Activated CD8-positive, alpha-beta memory T cell treated with anti-CD3 and anti-CD28 coated beads for 4 hours (primary cell): ENCODE measurements around the gene BLVRA.
"Not testable (repeated sequence)": the region's sequence is repeated elsewhere in the genome, so short reads cannot be mapped to it uniquely, and the experiment has no call there.

Source experiments
- DNase-seq, 2 donors: peaks; one replicate each; pipeline ENCODE4 v3.0.0-alpha.2; 2020; ENCODE audit warnings: low read depth in 2 of 2

BLVRA gene

DNA sequence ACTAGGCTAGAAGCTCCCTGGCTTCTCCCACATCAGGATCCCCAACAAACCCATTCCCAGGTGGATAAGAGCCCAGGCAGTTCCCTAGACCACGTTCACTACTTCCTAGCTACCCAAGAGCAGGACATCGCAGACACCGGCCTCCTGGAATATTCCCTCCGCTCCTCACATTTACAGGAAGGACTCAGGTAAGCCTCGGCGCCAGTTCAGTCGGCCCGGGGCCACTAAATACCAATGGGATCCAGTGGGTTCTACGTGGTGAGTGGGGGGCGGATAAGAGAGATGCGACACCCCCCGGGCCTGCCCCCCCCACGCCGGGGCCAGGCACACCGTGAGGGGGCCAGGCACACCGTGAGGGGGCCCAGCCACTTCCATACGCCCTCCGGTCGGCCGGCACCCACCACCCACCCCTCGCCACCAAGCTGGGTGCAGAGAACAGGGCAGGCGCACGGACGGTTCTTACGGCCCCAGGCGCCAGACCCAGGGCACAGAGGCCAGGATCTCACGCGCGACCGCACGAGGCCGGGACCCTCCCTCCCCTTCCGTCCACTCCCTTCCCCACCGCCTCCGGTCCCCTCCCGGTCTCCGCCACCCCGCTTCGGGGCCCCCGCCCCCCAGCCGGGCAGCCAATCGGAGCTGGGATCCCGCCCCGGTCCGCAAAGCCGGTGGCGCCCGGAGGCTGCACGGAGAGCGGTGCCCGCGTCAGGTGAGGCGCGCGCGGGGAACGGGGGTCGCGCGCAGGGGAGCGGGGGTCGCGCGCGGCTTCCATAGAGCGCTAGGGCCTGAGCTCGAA, at the start of gene BLVRA:
TSS of gene BLVRA (plus strand) at position 652 of the 793 bp plus-strand sequence. CDS start 12,479 bp downstream, outside the sequence.
- DNase-seq: peak; percentile 33 to 52

DNA sequence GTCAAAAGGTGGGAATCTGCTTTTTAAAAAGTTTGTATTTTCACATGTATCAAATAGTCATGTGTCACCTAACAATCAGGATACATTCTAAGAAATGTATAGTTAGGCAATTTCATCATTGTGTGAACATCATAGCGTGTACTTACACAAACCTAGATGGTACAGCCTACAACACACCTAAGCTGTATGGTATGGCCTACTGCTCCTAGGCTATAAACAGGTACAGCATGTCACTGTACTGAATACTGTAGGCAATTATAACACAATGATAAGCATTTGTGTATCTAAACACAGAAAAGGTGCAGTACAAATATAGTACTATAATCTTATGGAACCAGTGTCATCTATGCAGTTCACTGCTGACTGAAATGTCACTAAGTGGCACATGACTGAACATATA, 47.0 kb upstream of the BLVRA start:
- DNase-seq: no peak

- not testable (repeated sequence) for DNase-seq
Observed at GRCh38 chr7:43715966-43716365, 42.5 kb upstream of the BLVRA start.

GRCh38 chr7:43716598-43716997, 41.9 kb upstream of the BLVRA start:
- no peak for DNase-seq

GRCh38 chr7:43721193-43721806, 37.2 kb upstream of the BLVRA start:
- DNase-seq: no peak

- DNase-seq: no peak
Observed at GRCh38 chr7:43723007-43723341, 35.5 kb upstream of the BLVRA start.

- DNase-seq: no peak
Observed at GRCh38 chr7:43725251-43725650, 33.2 kb upstream of the BLVRA start.

DNA sequence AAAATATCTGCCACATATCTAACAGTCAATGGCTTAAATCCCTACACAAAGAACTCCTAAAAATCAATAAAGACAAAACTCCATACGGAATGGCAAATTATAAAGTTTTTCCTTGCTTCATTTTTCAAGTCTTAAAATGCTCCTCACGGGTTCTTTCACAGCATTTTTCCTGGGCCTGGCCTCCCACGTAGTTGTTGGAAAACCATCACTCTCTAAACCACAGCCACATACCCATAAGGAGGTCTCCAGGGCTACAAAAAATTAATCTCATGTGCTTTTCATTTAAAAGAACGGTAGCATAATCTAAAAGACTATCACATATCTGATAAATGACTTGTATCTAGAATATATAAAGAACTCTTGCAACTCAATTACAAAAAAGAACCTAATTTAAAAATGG, 32.0 kb upstream of the BLVRA start:
- no peak for DNase-seq

DNA sequence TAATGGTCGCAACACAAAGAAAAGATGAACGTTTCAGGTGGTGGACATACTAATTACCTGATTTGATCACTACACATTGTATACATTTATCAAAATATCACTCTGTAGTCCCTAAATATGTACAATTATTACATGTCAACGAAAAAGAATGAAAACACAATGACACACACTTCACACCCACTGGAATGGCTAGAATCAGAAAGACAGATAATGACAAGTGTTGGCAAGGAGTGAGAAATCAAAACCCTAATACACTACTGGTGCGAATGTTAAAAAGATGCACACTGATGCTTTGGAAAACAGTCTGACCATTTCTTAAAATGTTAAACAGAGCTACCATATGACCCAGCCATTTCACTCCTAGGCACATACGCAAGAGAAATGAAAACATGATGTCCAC, 31.5 kb upstream of the BLVRA start:
- no peak for DNase-seq

GRCh38 chr7:43727494-43727893, 31.0 kb upstream of the BLVRA start:
- DNase-seq: no peak

DNA sequence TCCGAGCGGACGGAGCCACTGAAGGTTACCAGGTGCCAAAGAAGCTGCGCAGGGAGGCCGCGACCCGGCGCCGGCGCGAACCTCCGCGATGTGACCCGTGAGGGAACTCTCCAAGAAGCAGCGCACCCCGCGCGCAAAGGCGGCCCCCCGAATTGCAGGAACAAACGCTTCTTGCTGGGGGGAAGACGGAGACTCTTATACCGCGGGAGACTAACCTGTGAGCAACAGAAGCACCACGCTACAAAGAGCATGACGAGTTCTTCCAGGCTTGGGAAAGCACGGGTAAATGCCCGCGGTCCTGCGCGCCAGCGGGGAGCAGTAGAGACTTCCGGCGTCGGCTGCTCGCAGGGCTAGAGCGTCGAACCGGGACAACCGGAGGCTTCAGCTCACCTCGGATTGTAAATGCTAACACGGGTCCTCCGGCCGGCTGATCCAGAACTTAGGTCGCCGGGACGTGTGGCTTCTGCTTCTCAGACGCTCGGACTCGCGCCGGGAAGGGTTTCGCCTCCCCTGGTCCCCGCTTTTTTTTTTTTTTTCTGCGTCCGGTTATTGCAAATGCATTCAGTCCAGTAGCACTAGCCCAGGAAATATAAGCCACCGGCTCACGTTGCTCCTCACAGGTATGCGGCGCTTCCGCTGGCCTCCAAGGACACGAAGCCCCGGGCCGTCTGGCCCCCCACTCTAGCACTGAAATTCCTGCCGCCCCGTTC, 29.1 kb upstream of the BLVRA start, which contains the start of gene COA1:
TSS of gene COA1 (minus strand) at position 310 of the 710 bp plus-strand sequence. CDS start 80,909 bp downstream, outside the sequence.
- DNase-seq: peak; percentile 60 to 69

DNA sequence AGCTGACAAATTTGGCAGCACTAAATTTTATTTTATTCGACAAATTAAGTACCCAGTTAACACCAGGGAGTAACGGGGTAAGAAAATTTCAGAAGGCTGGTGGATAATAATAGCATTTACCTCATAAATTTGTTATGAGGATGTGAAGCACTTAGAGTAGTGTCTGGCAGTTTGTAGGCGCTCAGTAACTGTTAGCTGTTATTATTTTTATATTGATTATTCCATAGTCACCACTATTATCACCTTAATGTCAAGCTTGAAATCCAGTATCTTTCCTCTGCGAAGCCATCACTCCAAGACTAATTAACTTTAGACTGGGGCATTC, 28.6 kb upstream of the BLVRA start:
- DNase-seq: no peak

GRCh38 chr7:43731494-43731893, 27.0 kb upstream of the BLVRA start:
- DNase-seq: not testable (repeated sequence)

DNA sequence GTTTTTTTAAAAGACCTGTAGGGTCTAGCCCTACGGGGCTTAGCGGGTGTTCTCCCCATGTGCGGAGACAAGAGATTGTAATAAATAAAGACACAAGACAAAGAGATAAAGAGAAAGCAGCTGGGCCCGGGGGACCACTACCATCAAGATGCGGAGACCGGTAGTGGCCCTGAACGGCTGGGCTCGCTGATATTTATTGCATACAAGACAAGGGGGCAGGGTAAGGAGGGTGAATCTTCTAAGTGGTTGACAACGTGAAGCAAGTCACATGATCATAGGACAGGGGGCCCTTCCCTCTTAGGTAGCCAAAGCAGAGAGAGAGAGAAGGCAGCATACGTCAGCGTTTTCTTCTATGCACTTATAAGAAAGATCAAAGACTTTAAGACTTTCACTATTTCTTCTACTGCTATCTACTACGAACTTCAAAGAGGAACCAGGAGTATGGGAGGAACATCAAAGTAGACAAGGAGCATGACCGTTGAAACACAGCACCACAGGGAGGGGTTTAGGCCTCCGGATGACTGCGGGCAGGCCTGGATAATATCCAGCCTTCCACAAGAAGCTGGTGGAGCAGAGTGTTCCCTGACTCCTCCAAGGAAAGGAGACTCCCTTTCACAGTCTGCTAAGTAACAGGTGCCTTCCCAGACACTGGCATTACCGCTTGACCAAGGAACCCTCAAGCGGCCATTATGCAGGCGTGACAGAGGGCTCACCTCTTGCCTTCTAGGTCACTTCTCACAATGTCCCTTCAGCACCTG, 23.7 kb upstream of the BLVRA start:
- DNase-seq: not testable (repeated sequence)

- no peak for DNase-seq
Observed at GRCh38 chr7:43735403-43735801, 23.1 kb upstream of the BLVRA start.

GRCh38 chr7:43735802-43736603, 22.5 kb upstream of the BLVRA start:
- no peak for DNase-seq

GRCh38 chr7:43737467-43738127, 20.9 kb upstream of the BLVRA start:
- no peak for DNase-seq

DNA sequence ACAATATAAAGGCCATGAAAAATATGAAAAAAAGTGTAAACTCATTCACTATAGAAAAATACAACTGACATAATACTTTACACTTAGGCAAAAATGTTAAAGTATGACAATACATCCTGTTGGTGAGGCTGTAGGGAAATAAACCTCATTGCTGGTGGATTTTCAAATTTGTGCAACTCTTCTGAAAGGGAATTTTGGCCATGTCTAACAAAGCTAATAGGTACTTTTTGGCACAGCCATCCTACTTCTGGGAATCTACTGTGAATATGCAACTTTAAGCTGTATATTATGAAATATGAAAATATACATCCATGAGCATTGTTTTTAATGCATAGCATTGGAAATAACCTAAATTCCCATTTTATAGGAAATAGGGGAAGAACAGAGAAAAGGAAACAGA, 15.8 kb upstream of the BLVRA start:
- no peak for DNase-seq

DNA sequence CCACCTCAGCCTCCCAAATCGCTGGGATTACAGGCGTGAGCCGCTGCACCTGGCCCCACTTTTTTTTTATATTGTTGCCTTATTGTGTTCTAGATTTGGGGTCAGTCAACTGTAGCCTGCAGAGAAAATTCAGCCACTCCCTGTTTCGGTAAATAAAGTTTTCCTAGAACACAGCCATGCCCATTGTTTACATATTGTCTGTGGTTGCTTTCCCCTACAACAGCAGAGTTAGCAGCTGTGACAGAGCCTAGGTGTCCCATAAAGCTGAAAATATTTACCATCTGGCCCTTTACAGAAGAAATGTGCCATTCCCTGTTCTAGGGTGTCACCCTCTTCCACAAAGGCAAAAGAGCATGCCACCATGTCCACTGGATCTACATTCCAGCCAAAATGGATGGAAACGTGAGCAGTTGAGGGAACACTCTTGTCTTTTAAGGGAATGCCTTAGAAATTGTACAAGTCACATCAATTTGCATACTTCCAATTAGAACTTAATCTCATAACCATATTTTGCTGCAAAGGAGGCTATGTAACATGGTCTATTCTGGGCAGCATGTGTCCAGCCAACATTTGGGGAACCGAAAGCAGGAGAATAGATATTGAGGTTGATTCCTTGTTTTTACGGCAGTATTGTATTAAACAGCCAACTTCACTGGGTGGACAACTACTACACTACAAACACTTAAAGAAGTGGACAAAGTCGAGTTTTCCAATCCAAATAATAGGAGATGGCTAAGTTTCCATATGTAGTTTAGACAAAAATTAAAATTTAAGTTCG, 11.0 kb upstream of the BLVRA start:
- no peak for DNase-seq

- DNase-seq: no peak
Observed at GRCh38 chr7:43749383-43749940, 9.0 kb upstream of the BLVRA start.
